ENCODE measurements around the gene LMF2. TPM values are rescaled to one million over a fixed set of nuclear protein-coding genes. Genes with fewer than 3 reads are reported as not detected.

LMF2 gene
- total RNA-seq, 3 donors from 2014 or later, result 35.7 to 54.9 (median 39.5) TPM

DNA sequence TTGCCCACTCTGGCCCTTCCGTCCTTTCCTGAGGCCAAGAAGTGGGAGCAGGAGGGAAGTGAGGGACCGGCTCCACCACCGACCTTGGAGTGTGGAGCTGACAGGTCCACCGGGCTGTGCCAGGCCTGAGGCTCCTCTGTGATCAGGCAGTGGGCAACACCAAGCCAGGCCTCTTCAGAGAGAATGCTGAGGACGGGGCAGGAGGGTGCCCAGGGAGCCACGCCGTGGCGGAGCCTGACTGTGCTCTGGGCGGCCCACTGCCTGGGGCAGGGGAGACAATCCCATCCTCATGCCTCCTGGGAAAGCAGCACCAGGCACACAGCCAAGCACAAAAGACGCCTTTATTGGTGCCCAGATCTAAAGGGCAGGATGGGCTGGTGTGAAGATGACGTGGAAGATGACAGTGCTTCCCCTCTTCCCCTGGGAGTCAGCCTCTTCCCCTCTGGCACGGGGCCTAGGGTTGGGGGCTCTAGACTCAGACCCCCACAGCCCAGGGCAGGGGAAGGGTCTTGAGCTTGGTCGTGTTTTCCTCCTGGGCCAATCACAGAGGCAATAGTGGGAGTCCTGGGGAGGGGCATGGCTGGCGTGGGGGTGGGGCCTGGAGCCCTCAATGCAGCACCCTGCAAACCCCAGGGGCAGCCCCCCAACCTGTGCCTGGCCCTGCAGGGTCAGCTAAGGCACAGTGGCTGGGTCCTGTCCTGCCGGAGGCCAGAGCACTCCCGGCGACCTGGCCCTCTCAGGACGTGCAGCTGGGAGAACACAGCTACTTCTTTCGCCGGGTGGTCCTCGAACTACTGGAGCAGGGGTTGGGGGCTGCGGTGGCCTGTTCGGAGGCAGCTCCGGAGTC lies 4.7 kb downstream of the LMF2 start:
- Histone ChIP-seq H3K27ac (no peak overlapping the region), H3K4me1 (peaks cover 0 to 9% of the 10 kb centered on the region in 2 donors), H3K9me3 (no peaks in the 10 kb centered on the region), H3K36me3 (no peaks in the 10 kb centered on the region), H3K27me3 (no peaks in the 10 kb centered on the region), H3K4me3 (no peak overlapping the region)
- intact Hi-C loops (cut with DNase I; ENCODE audit: low total_unique reads), result loop anchor here (10.0 kb wide), 1 partner anchor 248 kb away; the partner anchor contains the start of gene HDAC10
- TF ChIP-seq POLR2A (IDR thresholded peaks at IDR 0.05) (no peak), POLR2AphosphoS5 (IDR thresholded peaks at IDR 0.05) (no peak)
- TF ChIP-seq, protein P1, sequence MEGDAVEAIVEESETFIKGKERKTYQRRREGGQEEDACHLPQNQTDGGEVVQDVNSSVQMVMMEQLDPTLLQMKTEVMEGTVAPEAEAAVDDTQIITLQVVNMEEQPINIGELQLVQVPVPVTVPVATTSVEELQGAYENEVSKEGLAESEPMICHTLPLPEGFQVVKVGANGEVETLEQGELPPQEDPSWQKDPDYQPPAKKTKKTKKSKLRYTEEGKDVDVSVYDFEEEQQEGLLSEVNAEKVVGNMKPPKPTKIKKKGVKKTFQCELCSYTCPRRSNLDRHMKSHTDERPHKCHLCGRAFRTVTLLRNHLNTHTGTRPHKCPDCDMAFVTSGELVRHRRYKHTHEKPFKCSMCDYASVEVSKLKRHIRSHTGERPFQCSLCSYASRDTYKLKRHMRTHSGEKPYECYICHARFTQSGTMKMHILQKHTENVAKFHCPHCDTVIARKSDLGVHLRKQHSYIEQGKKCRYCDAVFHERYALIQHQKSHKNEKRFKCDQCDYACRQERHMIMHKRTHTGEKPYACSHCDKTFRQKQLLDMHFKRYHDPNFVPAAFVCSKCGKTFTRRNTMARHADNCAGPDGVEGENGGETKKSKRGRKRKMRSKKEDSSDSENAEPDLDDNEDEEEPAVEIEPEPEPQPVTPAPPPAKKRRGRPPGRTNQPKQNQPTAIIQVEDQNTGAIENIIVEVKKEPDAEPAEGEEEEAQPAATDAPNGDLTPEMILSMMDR (IDR thresholded peaks at IDR 0.05), result no peak
- DNase-seq (ENCODE audit: low spot score in 2 of 2), result no peak

DNA sequence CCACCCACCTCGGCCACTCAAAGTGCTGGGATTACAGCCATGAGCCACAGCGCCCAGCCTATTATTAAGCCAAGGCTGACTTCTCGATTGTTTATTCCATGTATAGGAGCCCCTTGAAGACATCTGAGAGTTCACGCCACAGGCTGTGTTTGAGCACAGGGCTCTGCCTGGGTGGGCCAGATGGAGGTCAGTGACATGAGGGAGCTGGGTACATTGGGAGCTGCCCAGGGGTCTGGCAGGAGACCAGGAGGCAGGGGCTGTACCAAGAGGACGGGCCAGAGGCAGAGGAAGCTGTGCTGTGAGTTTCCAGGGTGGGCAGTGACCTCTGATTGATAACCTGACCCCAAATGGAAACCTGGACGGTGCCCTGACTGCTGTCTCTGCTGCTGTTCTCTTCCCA lies 5.4 kb downstream of the LMF2 start:
- intact Hi-C loops (cut with DNase I; ENCODE audit: low total_unique reads), result loop anchor here (10.0 kb wide), 1 partner anchor 247 kb away; the partner anchor contains the start of gene HDAC10
- DNase-seq (ENCODE audit: low spot score in 2 of 2), result no peak
- no peak overlapping the region for H3K4me3 ChIP-seq
- no peaks in the 10 kb centered on the region for H3K9me3 ChIP-seq
- peaks cover 0 to 9% of the 10 kb centered on the region in 2 donors for H3K4me1 ChIP-seq
- no peaks in the 10 kb centered on the region for H3K36me3 ChIP-seq
- H3K27ac ChIP-seq, result no peak overlapping the region
- TF ChIP-seq POLR2AphosphoS5 (IDR thresholded peaks at IDR 0.05) (no peak), POLR2A (IDR thresholded peaks at IDR 0.05) (no peak)
- TF ChIP-seq, protein P1 (IDR thresholded peaks at IDR 0.05), result no peak
- H3K27me3 ChIP-seq, result no peaks in the 10 kb centered on the region

DNA sequence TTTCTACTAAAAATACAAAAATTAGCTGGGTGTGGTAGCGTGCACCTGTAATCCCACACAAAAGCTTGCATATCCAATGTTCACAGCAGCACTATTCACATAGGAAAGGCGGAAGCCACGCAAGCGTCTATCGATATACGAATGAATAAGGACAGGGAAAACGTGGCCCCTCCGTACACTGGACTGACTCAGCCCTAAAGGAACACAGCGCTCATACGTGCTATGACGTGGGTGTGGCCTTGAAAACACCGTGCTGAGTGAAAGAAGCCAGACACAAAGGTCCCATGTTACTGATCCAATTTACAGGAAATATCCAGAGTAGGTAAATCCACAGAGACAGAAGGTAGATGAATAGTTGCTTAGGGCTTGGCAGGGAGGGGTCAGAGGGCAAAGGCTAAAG lies 7.0 kb downstream of the LMF2 start:
- Histone ChIP-seq H3K4me3 (no peak overlapping the region), H3K4me1 (no peaks in the 10 kb centered on the region), H3K27ac (no peak overlapping the region), H3K27me3 (no peaks in the 10 kb centered on the region), H3K36me3 (no peaks in the 10 kb centered on the region), H3K9me3 (no peaks in the 10 kb centered on the region)
- DNase-seq (ENCODE audit: low spot score in 2 of 2), result no peak
- no peak for TF ChIP-seq POLR2A (IDR thresholded peaks at IDR 0.05)
- TF ChIP-seq, protein P1 (IDR thresholded peaks at IDR 0.05), result no peak
- TF ChIP-seq POLR2AphosphoS5 (IDR thresholded peaks at IDR 0.05), result no peak
- intact Hi-C loops (cut with DNase I; ENCODE audit: low total_unique reads), result loop anchor here (10.0 kb wide), 1 partner anchor 246 kb away; the partner anchor contains the start of gene HDAC10

DNA sequence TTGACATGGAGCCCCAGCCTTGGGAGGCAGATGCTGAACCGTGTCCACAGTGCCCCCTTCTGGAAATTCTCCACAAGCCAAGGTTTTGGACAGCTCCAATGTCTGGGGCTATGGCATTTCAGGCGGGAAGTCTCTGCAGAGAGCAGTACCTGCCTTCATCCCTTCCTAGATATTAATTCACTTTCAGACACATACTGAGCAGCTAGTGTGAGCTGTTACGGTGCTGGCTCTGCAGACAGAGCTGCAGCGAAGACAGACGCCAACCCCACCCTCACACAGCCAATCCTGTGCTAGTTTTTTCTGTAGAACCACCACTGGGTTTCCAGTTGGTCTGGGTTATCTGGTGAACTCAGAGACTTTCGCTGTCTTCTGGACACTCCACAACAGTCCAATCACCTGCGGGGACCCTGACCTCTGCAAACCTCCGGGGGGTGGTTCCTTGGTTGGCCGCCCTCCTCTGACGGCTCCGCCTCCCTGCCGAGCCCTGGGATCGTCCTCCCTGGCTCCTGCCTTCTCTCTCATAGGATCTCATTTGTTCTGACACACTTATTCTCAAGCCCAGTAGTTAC lies 9.1 kb downstream of the LMF2 start:
- Histone ChIP-seq H3K27ac (no peak overlapping the region), H3K36me3 (no peaks in the 10 kb centered on the region), H3K4me1 (no peaks in the 10 kb centered on the region), H3K9me3 (no peaks in the 10 kb centered on the region), H3K4me3 (no peak overlapping the region), H3K27me3 (no peaks in the 10 kb centered on the region)
- TF ChIP-seq POLR2AphosphoS5 (IDR thresholded peaks at IDR 0.05), result no peak
- TF ChIP-seq, protein P1 (IDR thresholded peaks at IDR 0.05), result peak; percentile 7 to 52 (median 45)
- TF ChIP-seq POLR2A (IDR thresholded peaks at IDR 0.05), result no peak
- DNase-seq (ENCODE audit: low spot score in 2 of 2), result no peak
- intact Hi-C loops (cut with DNase I; ENCODE audit: low total_unique reads), result no loop called here

DNA sequence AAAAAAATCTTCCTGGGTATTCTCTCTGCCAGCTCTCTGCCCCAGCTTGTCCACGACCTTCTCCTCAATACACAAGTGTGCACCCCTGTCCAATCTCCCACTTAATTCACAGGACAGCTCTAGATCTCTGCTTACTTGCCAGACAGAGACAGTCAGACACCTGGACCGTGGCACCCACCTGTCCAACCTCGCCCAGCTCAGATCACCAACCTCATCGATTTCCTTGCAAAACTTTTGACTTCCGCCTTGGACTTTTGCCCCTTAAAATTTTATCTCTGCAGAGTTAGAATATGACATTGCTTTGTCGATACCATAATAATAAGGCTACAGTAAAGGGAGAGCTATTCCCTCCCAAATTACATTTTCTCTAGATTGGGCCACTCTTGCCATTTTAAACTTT lies 10.4 kb downstream of the LMF2 start:
- no peak overlapping the region for H3K4me3 ChIP-seq
- intact Hi-C loops (cut with DNase I; ENCODE audit: low total_unique reads), result no loop called here
- no peaks in the 10 kb centered on the region for H3K36me3 ChIP-seq
- H3K27ac ChIP-seq, result no peak overlapping the region
- no peaks in the 10 kb centered on the region for H3K27me3 ChIP-seq
- H3K4me1 ChIP-seq, result no peaks in the 10 kb centered on the region
- TF ChIP-seq, protein P1 (IDR thresholded peaks at IDR 0.05), result no peak
- TF ChIP-seq POLR2A (IDR thresholded peaks at IDR 0.05), result no peak
- TF ChIP-seq POLR2AphosphoS5 (IDR thresholded peaks at IDR 0.05), result no peak
- DNase-seq (ENCODE audit: low spot score in 2 of 2), result no peak
- H3K9me3 ChIP-seq, result no peaks in the 10 kb centered on the region

Measured in breast epithelium (tissue), 4 donors.